Ovary (tissue), 3 donors: ENCODE results near the gene SACM1L.

Source experiments
- CTCF ChIP-seq, 3 donors: fragments of 450-650 bp in 2 of 3; fragments of 200-600 bp in 1 of 3; IDR thresholded peaks; one replicate each; pipeline versions ENCODE4 v1.5.1 to v1.8.0; 2016 to 2022; ENCODE audit warnings: antibody characterized with exemption in 3 of 3, mild to moderate bottlenecking in 1 of 3
- EP300 ChIP-seq: sonication (generic); formaldehyde crosslinking; IDR thresholded peaks from one replicate; pipeline ENCODE4 v1.6.1; 2017; ENCODE audit warnings: antibody characterized with exemption
- donor health status: DM: no; HTN: no; CAD: no.

- no peak for TF ChIP-seq EP300
- no peak for TF ChIP-seq CTCF (IDR thresholded peaks at IDR 0.05)
These were observed 26.7 kb downstream of the SACM1L start for GRCh38 chr3:45715945-45716344.
